ENCODE measurements around the gene CWC27. TPM values are rescaled to one million over a fixed set of nuclear protein-coding genes. Genes with fewer than 3 reads are reported as not detected.
A peak's percentile ranks its signal among the peaks of the same experiment; 100 is the strongest.
"Not testable (repeated sequence)": the region's sequence is repeated elsewhere in the genome, so short reads cannot be mapped to it uniquely, and the experiment has no call there.

CWC27 gene
- total and polyA plus RNA-seq, 2 donors = 16.4 to 21.8 TPM

GRCh38 chr5:64925123-64925522 is 156.4 kb downstream of the CWC27 start:
- H3K27ac ChIP-seq (ENCODE audit: low read depth) = no peak overlapping the region
- DNase-seq (ENCODE audit: extremely low spot score) = no peak
- no peak overlapping the region for H3K4me3 ChIP-seq (ENCODE audit: low read depth, low read length)
- no peaks in the 10 kb centered on the region for H3K4me1 ChIP-seq (ENCODE audit: insufficient read depth)
- H3K36me3 ChIP-seq (ENCODE audit: insufficient read depth) = no peaks in the 10 kb centered on the region
- WGBS = 96% methylated on average over 1 of the region's 1 CpG

GRCh38 chr5:64929833-64930232 is 161.1 kb downstream of the CWC27 start:
- Histone ChIP-seq H3K36me3 (ENCODE audit: insufficient read depth) (no peaks in the 10 kb centered on the region), H3K27ac (ENCODE audit: low read depth) (no peak overlapping the region), H3K4me1 (ENCODE audit: insufficient read depth) (no peaks in the 10 kb centered on the region), H3K4me3 (ENCODE audit: low read depth, low read length) (no peak overlapping the region)
- WGBS = 98% methylated on average over 1 of the region's 1 CpG
- DNase-seq (ENCODE audit: extremely low spot score) = no peak

GRCh38 chr5:64930672-64931318 is 162.1 kb downstream of the CWC27 start:
- Histone ChIP-seq H3K27ac (ENCODE audit: low read depth) (no peak overlapping the region), H3K4me3 (ENCODE audit: low read depth, low read length) (no peak overlapping the region), H3K4me1 (ENCODE audit: insufficient read depth) (no peaks in the 10 kb centered on the region), H3K36me3 (ENCODE audit: insufficient read depth) (no peaks in the 10 kb centered on the region)
- DNase-seq (ENCODE audit: extremely low spot score) = no peak
- WGBS = 98% methylated on average over 2 of the region's 2 CpGs

GRCh38 chr5:64939422-64939771 is 170.7 kb downstream of the CWC27 start:
- DNase-seq (ENCODE audit: extremely low spot score); H3K4me1 ChIP-seq (ENCODE audit: insufficient read depth); H3K27ac ChIP-seq (ENCODE audit: low read depth); H3K36me3 ChIP-seq (ENCODE audit: insufficient read depth); H3K4me3 ChIP-seq (ENCODE audit: low read depth, low read length): not testable (repeated sequence)
- WGBS = 75% methylated on average over 4 of the region's 4 CpGs

GRCh38 chr5:64939772-64940510 is 171.2 kb downstream of the CWC27 start:
- Histone ChIP-seq H3K27ac (ENCODE audit: low read depth) (no peak overlapping the region), H3K4me3 (ENCODE audit: low read depth, low read length) (no peak overlapping the region), H3K4me1 (ENCODE audit: insufficient read depth) (no peaks in the 10 kb centered on the region), H3K36me3 (ENCODE audit: insufficient read depth) (no peaks in the 10 kb centered on the region)
- 53% methylated on average over 17 of the region's 17 CpGs for WGBS
- no peak for DNase-seq (ENCODE audit: extremely low spot score)

GRCh38 chr5:64942460-64942859 is 173.7 kb downstream of the CWC27 start:
- 76% methylated on average over 4 of the region's 4 CpGs for WGBS
- Histone ChIP-seq H3K4me3 (ENCODE audit: low read depth, low read length) (no peak overlapping the region), H3K27ac (ENCODE audit: low read depth) (no peak overlapping the region)

GRCh38 chr5:64944868-64945267 is 176.1 kb downstream of the CWC27 start:
- no peak overlapping the region for H3K27ac ChIP-seq (ENCODE audit: low read depth)
- H3K36me3 ChIP-seq (ENCODE audit: insufficient read depth) = no peaks in the 10 kb centered on the region
- DNase-seq (ENCODE audit: extremely low spot score) = no peak
- H3K4me1 ChIP-seq (ENCODE audit: insufficient read depth) = no peaks in the 10 kb centered on the region
- no peak overlapping the region for H3K4me3 ChIP-seq (ENCODE audit: low read depth, low read length)

More at GRCh38 chr5:64942460-64942859, 173.7 kb downstream of the CWC27 start:
- DNase-seq (ENCODE audit: extremely low spot score) = no peak
- H3K36me3 ChIP-seq (ENCODE audit: insufficient read depth) = no peaks in the 10 kb centered on the region
- no peaks in the 10 kb centered on the region for H3K4me1 ChIP-seq (ENCODE audit: insufficient read depth)

- Histone ChIP-seq H3K4me1 (ENCODE audit: insufficient read depth) (no peaks in the 10 kb centered on the region), H3K4me3 (ENCODE audit: low read depth, low read length) (no peak overlapping the region), H3K27ac (ENCODE audit: low read depth) (no peak overlapping the region), H3K36me3 (ENCODE audit: insufficient read depth) (no peaks in the 10 kb centered on the region)
- WGBS = 42% methylated on average over 1 of the region's 1 CpG
- peak; percentile 36 for DNase-seq (ENCODE audit: extremely low spot score)
These were observed 178.3 kb downstream of the CWC27 start for GRCh38 chr5:64947031-64947430.

- Histone ChIP-seq H3K4me1 (ENCODE audit: insufficient read depth) (no peaks in the 10 kb centered on the region), H3K36me3 (ENCODE audit: insufficient read depth) (no peaks in the 10 kb centered on the region), H3K4me3 (ENCODE audit: low read depth, low read length) (no peak overlapping the region), H3K27ac (ENCODE audit: low read depth) (no peak overlapping the region)
- DNase-seq (ENCODE audit: extremely low spot score) = no peak
These were observed 179.1 kb downstream of the CWC27 start for GRCh38 chr5:64947801-64948200.

- 63% methylated on average over 3 of the region's 3 CpGs for WGBS
- Histone ChIP-seq H3K4me1 (ENCODE audit: insufficient read depth) (no peaks in the 10 kb centered on the region), H3K27ac (ENCODE audit: low read depth) (no peak overlapping the region), H3K4me3 (ENCODE audit: low read depth, low read length) (no peak overlapping the region), H3K36me3 (ENCODE audit: insufficient read depth) (no peaks in the 10 kb centered on the region)
- no peak for DNase-seq (ENCODE audit: extremely low spot score)
These were observed 180.6 kb downstream of the CWC27 start for GRCh38 chr5:64949331-64949730.

- Histone ChIP-seq H3K4me1 (ENCODE audit: insufficient read depth) (no peaks in the 10 kb centered on the region), H3K36me3 (ENCODE audit: insufficient read depth) (no peaks in the 10 kb centered on the region), H3K4me3 (ENCODE audit: low read depth, low read length) (no peak overlapping the region), H3K27ac (ENCODE audit: low read depth) (no peak overlapping the region)
- WGBS = 94% methylated on average over 3 of the region's 3 CpGs
- no peak for DNase-seq (ENCODE audit: extremely low spot score)
These were observed 184.4 kb downstream of the CWC27 start for GRCh38 chr5:64952951-64953673.

- 98% methylated on average over 1 of the region's 1 CpG for WGBS
- Histone ChIP-seq H3K27ac (ENCODE audit: low read depth) (no peak overlapping the region), H3K4me3 (ENCODE audit: low read depth, low read length) (no peak overlapping the region)
These were observed 185.8 kb downstream of the CWC27 start for GRCh38 chr5:64954518-64954917.

GRCh38 chr5:64958757-64959391 is 190.1 kb downstream of the CWC27 start:
- Histone ChIP-seq H3K27ac (ENCODE audit: low read depth) (no peak overlapping the region), H3K4me1 (ENCODE audit: insufficient read depth) (no peaks in the 10 kb centered on the region), H3K4me3 (ENCODE audit: low read depth, low read length) (no peak overlapping the region), H3K36me3 (ENCODE audit: insufficient read depth) (no peaks in the 10 kb centered on the region)
- no peak for DNase-seq (ENCODE audit: extremely low spot score)

More at GRCh38 chr5:64954518-64954917, 185.8 kb downstream of the CWC27 start:
- Histone ChIP-seq H3K36me3 (ENCODE audit: insufficient read depth) (no peaks in the 10 kb centered on the region), H3K4me1 (ENCODE audit: insufficient read depth) (no peaks in the 10 kb centered on the region)
- no peak for DNase-seq (ENCODE audit: extremely low spot score)

GRCh38 chr5:64963278-64963677 is 194.5 kb downstream of the CWC27 start:
- Histone ChIP-seq H3K4me3 (ENCODE audit: low read depth, low read length) (no peak overlapping the region), H3K4me1 (ENCODE audit: insufficient read depth) (no peaks in the 10 kb centered on the region), H3K27ac (ENCODE audit: low read depth) (no peak overlapping the region), H3K36me3 (ENCODE audit: insufficient read depth) (no peaks in the 10 kb centered on the region)
- WGBS = 98% methylated on average over 1 of the region's 1 CpG
- DNase-seq (ENCODE audit: extremely low spot score) = no peak

Data from urinary bladder (tissue), 4 donors.